Mucosa of descending colon (tissue), 3 donors: Measurements from ENCODE around the gene DNAH12. TPM values are rescaled to one million over a fixed set of nuclear protein-coding genes. Genes with fewer than 3 reads are reported as not detected.

Source experiments
- ATAC-seq: fragments of 200-7000 bp; cut with Tn5 transposase; one replicate; pipeline ENCODE4 v1.9.1; 2020; ENCODE audit warnings: mild to moderate bottlenecking, moderate library complexity
- DNase-seq, 3 donors: peaks; one replicate each; pipeline ENCODE4 v3.0.0-alpha.2; 2020
- H3K36me3 ChIP-seq: fragments of 200-600 bp; one replicate; pipeline ENCODE4 v1.8.0; 2021; ENCODE audit warnings: low read depth, mild to moderate bottlenecking
- H3K4me1 ChIP-seq: fragments of 200-600 bp; one replicate; pipeline ENCODE4 v1.8.0; 2021; ENCODE audit warnings: low read depth, mild to moderate bottlenecking
- H3K4me3 ChIP-seq: fragments of 200-600 bp; one replicate; pipeline ENCODE4 v1.8.0; 2021; ENCODE audit warnings: mild to moderate bottlenecking
- H3K9me3 ChIP-seq: fragments of 200-600 bp; one replicate; pipeline ENCODE4 v1.8.0; 2021; ENCODE audit warnings: mild to moderate bottlenecking
- intact Hi-C, 2 donors: fragments of 100-400 bp; cut with DNase I in 1 of 2; cut with micrococcal nuclease in 1 of 2; formaldehyde crosslinking; loops; one replicate each; pipeline versions ENCODE4 v1.11.0 to v1.11.1; 2022; cut with DNase I, micrococcal nuclease
- total RNA-seq, 3 donors: library from RNA; stranded (reverse); fragmentation: NEBNext Ultra II Directional in 2 of 3; extraction: Animal tissue kit (Norgen Biotek cat#: 25700) in 2 of 3; gene quantifications; one replicate each; pipeline versions ENCODE4 v1.2.1 to v1.2.4, GENCODE V29; 2021 to 2023
- TF ChIP-seq, protein P1 (sequence below): fragments of 200-600 bp; IDR thresholded peaks from one replicate; pipeline ENCODE4 v1.8.0; 2022; ENCODE audit warnings: antibody characterized with exemption, mild to moderate bottlenecking
- donor health status: DM: no; HTN: no; CAD: no; lungs with moderate emphysema.
- donor health status: DM: no; HTN: no; CAD: no.
- donor health status: DM: no; HTN: yes; CAD: no.

The DNAH12 gene
- total RNA-seq, 3 donors from 2014 or later: 0.07 to 0.26 (median 0.16) TPM

DNA sequence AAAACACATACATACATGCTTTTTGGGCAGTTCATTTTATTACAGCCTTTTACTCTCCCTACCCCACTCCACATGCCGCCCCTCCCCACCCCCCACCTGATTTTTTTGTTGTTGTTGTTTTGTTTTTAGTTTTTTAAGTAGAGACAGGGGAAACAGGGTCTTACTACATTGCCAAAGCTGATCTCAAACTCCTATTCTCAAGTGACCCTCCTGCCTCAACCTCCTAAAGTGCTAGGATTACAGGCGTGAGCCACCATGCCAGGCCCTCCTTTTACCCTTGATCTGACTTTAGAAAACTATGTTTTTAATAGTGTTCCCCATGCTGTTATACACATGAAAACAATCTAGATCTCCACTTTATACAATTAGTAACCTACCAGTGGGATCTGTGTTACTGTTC lies 26.7 kb upstream of the DNAH12 start:
- Histone ChIP-seq H3K36me3 (peaks cover 22% of the 10 kb centered on the region), H3K4me3 (no peak overlapping the region), H3K4me1 (no peaks in the 10 kb centered on the region), H3K9me3 (no peaks in the 10 kb centered on the region)
- intact Hi-C loops: no loop called here
- ATAC-seq (no peak), DNase-seq (no peak)
- TF ChIP-seq, protein P1, sequence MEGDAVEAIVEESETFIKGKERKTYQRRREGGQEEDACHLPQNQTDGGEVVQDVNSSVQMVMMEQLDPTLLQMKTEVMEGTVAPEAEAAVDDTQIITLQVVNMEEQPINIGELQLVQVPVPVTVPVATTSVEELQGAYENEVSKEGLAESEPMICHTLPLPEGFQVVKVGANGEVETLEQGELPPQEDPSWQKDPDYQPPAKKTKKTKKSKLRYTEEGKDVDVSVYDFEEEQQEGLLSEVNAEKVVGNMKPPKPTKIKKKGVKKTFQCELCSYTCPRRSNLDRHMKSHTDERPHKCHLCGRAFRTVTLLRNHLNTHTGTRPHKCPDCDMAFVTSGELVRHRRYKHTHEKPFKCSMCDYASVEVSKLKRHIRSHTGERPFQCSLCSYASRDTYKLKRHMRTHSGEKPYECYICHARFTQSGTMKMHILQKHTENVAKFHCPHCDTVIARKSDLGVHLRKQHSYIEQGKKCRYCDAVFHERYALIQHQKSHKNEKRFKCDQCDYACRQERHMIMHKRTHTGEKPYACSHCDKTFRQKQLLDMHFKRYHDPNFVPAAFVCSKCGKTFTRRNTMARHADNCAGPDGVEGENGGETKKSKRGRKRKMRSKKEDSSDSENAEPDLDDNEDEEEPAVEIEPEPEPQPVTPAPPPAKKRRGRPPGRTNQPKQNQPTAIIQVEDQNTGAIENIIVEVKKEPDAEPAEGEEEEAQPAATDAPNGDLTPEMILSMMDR: no peak

DNA sequence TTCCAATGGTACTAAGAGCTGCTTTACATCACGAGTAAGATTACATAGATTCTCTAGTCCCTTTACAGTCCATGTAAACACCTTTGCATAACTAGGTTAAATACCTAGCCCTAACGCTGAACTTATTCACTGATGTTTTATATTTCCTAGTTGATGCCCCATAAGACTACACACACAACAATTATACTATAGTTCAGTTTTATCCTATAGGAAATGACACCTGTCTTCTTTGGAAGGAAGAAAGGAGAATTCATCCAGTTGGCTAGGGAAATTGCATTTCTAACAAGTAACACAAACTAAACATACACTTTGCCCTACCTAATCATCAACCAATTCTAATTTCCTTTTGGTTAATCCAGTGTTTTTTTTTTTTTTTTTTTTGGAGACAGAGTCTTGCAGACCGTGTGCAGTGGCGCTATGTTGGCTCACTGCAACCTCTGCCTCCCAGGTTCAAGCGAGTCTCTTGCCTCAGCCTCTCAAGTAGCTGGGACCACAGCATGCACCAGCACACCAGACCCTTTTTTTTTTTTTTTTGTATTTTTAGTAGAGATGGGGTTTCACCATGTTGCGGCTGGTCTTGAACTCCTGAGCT lies 25.8 kb upstream of the DNAH12 start:
- intact Hi-C loops: no loop called here
- no peak overlapping the region for H3K4me3 ChIP-seq
- TF ChIP-seq, protein P1: no peak
- H3K36me3 ChIP-seq: peaks cover 21% of the 10 kb centered on the region
- H3K4me1 ChIP-seq: no peaks in the 10 kb centered on the region
- ATAC-seq (no peak), DNase-seq (no peak)
- no peaks in the 10 kb centered on the region for H3K9me3 ChIP-seq

DNA sequence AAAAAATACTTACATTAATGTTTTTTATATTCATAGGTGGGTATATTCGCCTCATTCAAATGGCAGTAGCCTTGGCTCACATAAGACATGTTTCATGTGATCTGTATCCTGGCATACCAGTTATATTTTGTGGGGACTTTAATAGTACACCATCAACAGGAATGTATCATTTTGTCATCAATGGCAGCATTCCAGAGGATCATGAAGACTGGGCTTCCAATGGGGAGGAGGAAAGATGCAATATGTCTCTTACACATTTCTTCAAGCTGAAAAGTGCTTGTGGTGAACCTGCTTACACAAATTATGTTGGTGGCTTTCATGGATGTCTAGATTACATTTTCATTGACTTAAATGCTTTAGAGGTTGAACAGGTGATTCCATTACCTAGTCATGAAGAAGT lies 15.4 kb upstream of the DNAH12 start:
- TF ChIP-seq, protein P1: no peak
- no peak for ATAC-seq
- Histone ChIP-seq H3K36me3 (no peaks in the 10 kb centered on the region), H3K9me3 (no peaks in the 10 kb centered on the region), H3K4me1 (peaks cover 21% of the 10 kb centered on the region), H3K4me3 (no peak overlapping the region)
- DNase-seq: no peak
- intact Hi-C loops: no loop called here

DNA sequence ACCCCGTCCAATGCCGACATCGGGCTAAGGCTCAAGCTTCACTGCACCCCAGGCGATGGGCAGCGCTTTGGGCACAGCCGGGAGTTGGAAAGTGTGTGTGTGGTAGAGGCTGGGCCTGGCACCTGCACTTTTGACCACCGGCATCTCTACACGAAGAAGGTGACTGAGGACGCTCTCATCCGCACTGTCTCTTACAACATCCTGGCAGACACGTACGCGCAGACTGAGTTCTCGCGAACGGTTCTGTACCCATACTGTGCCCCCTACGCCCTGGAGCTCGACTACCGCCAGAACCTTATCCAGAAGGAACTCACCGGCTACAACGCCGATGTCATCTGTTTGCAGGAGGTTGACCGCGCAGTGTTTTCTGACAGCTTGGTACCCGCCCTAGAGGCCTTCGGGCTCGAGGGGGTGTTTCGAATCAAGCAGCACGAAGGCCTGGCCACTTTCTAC lies 13.0 kb upstream of the DNAH12 start:
- Histone ChIP-seq H3K4me3 (peak overlapping the region; percentile 81), H3K9me3 (no peaks in the 10 kb centered on the region), H3K36me3 (no peaks in the 10 kb centered on the region), H3K4me1 (peaks cover 21% of the 10 kb centered on the region)
- ATAC-seq (peak; percentile 27), DNase-seq (peak; percentile 27 to 53 (median 48))
- TF ChIP-seq, protein P1: no peak
- intact Hi-C loops: loop anchor here in 1 of 2 donors (2.0 kb wide), 1 partner anchor 40 kb away; the partner anchor contains the start of gene ARF4

DNA sequence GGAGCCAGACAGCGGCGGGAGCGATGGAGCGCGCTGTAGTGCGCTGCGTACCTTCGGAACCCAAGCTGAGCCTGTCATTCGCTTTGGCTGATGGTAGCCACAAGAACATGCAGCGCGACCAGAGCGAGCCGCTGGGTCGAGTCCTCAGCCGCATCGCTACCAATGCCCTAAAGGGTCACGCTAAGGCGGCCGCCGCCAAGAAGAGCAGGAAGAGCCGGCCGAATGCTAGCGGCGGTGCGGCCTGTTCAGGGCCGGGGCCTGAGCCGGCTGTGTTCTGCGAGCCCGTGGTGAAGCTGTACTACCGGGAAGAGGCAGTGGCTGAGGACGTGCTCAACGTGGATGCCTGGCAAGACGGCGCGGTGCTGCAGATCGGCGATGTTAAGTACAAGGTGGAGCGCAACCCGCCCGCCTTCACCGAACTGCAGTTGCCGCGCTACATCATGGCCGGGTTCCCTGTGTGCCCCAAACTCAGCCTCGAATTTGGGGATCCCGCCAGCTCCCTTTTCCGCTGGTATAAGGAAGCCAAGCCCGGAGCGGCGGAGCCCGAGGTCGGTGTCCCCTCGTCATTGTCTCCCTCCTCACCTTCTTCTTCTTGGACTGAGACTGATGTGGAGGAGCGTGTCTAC lies 12.4 kb upstream of the DNAH12 start:
- peaks cover 21% of the 10 kb centered on the region for H3K4me1 ChIP-seq
- H3K4me3 ChIP-seq: peak overlapping the region; percentile 81
- peak; percentile 62 for ATAC-seq
- intact Hi-C loops: loop anchor here in 1 of 2 donors (2.0 kb wide), 1 partner anchor 40 kb away; the partner anchor contains the start of gene ARF4
- H3K9me3 ChIP-seq: no peaks in the 10 kb centered on the region
- H3K36me3 ChIP-seq: no peaks in the 10 kb centered on the region
- DNase-seq: peak in 2 of 3 donors; percentile 41 to 67
- TF ChIP-seq, protein P1: no peak
